ENCODE results near the gene CDC14A.

Gene CDC14A

GRCh38 chr1:100556925-100557605 is 204.8 kb downstream of the CDC14A start:
- ChIA-PET POLR2A (no interaction called here), CTCF (no interaction called here)
- no peak for TF ChIP-seq CTCF (IDR thresholded peaks at IDR 0.05; ENCODE audit: control extremely low read depth, extremely low read depth, low read depth, missing control alignments)
- DNase-seq (ENCODE audit: extremely low spot score) = no peak

GRCh38 chr1:100557606-100557953 is 205.3 kb downstream of the CDC14A start:
- CTCF ChIA-PET = no interaction called here
- POLR2A ChIA-PET = no interaction called here
- DNase-seq (ENCODE audit: extremely low spot score) = no peak
- TF ChIP-seq CTCF (IDR thresholded peaks at IDR 0.05; ENCODE audit: control extremely low read depth, extremely low read depth, low read depth, missing control alignments) = no peak

GRCh38 chr1:100565533-100565932 is 213.2 kb downstream of the CDC14A start:
- POLR2A ChIA-PET = no interaction called here
- no peak for DNase-seq (ENCODE audit: extremely low spot score)
- CTCF ChIA-PET = no interaction called here
- no peak for TF ChIP-seq CTCF (IDR thresholded peaks at IDR 0.05; ENCODE audit: control extremely low read depth, extremely low read depth, low read depth, missing control alignments)

- ChIA-PET CTCF (no interaction called here), POLR2A (no interaction called here)
- DNase-seq (ENCODE audit: extremely low spot score) = no peak
- no peak for TF ChIP-seq CTCF (IDR thresholded peaks at IDR 0.05; ENCODE audit: control extremely low read depth, extremely low read depth, low read depth, missing control alignments)
Measured at GRCh38 chr1:100565937-100566699, 213.8 kb downstream of the CDC14A start.

- DNase-seq (ENCODE audit: extremely low spot score) = no peak
- POLR2A ChIA-PET = no interaction called here
- TF ChIP-seq CTCF (IDR thresholded peaks at IDR 0.05; ENCODE audit: control extremely low read depth, extremely low read depth, low read depth, missing control alignments) = no peak
- CTCF ChIA-PET = no interaction called here
Measured at GRCh38 chr1:100567062-100567461, 214.8 kb downstream of the CDC14A start.
